NT2/D1 (cell line): ENCODE measurements around the gene DHCR24.
"Not testable (repeated sequence)": the region's sequence is repeated elsewhere in the genome, so short reads cannot be mapped to it uniquely, and the experiment has no call there.

Source experiments
- DNase-seq: peaks from one replicate; pipeline ENCODE4 v3.0.0-alpha.2; 2011; ENCODE audit warnings: low read depth, low spot score
- H3K27me3 ChIP-seq: 2 replicates; pipeline ENCODE4 v1.6.0; 2011; ENCODE audit warnings: mild to moderate bottlenecking; ENCODE audit not compliant: insufficient read length, insufficient read depth
- H3K36me3 ChIP-seq: 2 replicates; pipeline ENCODE4 v1.6.1; 2011; ENCODE audit warnings: mild to moderate bottlenecking, low read length, mixed read lengths; ENCODE audit not compliant: insufficient read depth, insufficient read length
- H3K4me1 ChIP-seq: 2 replicates; pipeline ENCODE4 v1.5.1; 2011; ENCODE audit not compliant: insufficient read depth, insufficient read length
- H3K4me3 ChIP-seq: 2 replicates; pipeline ENCODE4 v1.5.1; 2011; ENCODE audit warnings: low read depth; ENCODE audit not compliant: insufficient read length
- H3K9ac ChIP-seq: 2 replicates; pipeline ENCODE4 v1.6.0; 2011; ENCODE audit warnings: low read depth; ENCODE audit not compliant: insufficient read length
- H3K9me3 ChIP-seq: 2 replicates; pipeline ENCODE4 v1.5.1; 2011; ENCODE audit warnings: mild to moderate bottlenecking, low read length; ENCODE audit not compliant: insufficient read depth
- SUZ12 ChIP-seq: IDR thresholded peaks from 2 replicates; pipeline ENCODE4 v1.6.1; 2011; ENCODE audit not compliant: insufficient read length, insufficient read depth; ENCODE audit errors: extremely low read depth
- YY1 ChIP-seq: IDR thresholded peaks from 2 replicates; pipeline ENCODE4 v1.6.1; 2011; ENCODE audit not compliant: insufficient read length, insufficient read depth
- ZNF274 ChIP-seq: IDR thresholded peaks from 2 replicates; pipeline ENCODE4 v1.6.1; 2011; ENCODE audit warnings: mild to moderate bottlenecking, low read depth, low read length

Gene DHCR24

DNA sequence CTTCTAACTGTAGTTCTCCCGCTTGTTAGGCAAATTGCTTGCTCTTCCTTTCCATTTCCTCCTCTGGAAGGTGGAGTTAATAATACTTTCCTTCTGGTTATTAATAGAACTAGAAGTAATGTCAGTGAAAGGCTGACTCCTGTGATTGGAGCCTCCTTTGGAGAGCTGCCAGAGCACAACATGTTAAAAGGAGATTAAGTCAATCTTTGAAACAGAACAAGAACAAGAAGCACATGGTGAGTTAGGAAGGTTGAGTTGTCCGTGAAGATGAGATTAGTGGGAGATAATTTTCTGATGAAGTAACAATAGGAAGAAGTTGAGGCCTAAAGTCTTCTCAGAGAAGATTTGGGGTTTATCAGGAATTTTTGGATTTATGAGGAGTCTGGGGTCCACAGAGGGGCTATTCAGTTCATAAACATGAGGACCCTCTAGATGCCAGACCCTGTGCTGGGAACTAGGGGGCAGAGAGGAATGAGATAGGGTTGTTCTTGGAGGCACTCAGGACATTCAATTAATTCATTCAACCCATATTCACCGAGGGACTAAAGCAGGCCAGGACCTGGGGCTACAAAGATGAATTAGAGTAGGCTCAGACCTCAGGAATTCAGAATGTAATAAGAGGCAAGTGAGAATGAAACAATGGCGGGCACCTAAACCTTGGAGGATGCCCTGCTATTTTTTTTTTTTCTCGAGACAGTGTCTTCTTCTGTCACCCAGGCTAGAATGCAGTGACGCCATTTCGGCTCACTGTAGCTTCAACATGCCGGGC, 40.7 kb upstream of the DHCR24 start:
- Histone ChIP-seq H3K9me3 (peaks cover 20% of the 10 kb centered on the region), H3K9ac (no peak overlapping the region), H3K4me1 (no peaks in the 10 kb centered on the region), H3K27me3 (no peaks in the 10 kb centered on the region), H3K36me3 (no peaks in the 10 kb centered on the region), H3K4me3 (no peak overlapping the region)
- no peak for TF ChIP-seq SUZ12
- TF ChIP-seq YY1 = no peak
- no peak for TF ChIP-seq ZNF274
- no peak for DNase-seq

- no peaks in the 10 kb centered on the region for H3K4me1 ChIP-seq
- H3K9ac ChIP-seq = no peak overlapping the region
- TF ChIP-seq YY1 (no peak), SUZ12 (no peak), ZNF274 (no peak)
- no peak overlapping the region for H3K4me3 ChIP-seq
- H3K36me3 ChIP-seq = no peaks in the 10 kb centered on the region
- no peaks in the 10 kb centered on the region for H3K27me3 ChIP-seq
- no peak for DNase-seq
- peaks cover 18% of the 10 kb centered on the region; the same call in 1 of the 2 replicates for H3K9me3 ChIP-seq
Measured at GRCh38 chr1:54926970-54927369, 40.0 kb upstream of the DHCR24 start.

GRCh38 chr1:54922921-54923421, 36.0 kb upstream of the DHCR24 start:
- Histone ChIP-seq H3K9ac (no peak overlapping the region), H3K36me3 (no peaks in the 10 kb centered on the region), H3K27me3 (no peaks in the 10 kb centered on the region), H3K4me1 (no peaks in the 10 kb centered on the region), H3K4me3 (no peak overlapping the region), H3K9me3 (peaks cover 13% of the 10 kb centered on the region; the same call in 1 of the 2 replicates)
- TF ChIP-seq ZNF274 (no peak), YY1 (no peak), SUZ12 (no peak)
- no peak for DNase-seq

- H3K4me1 ChIP-seq = no peaks in the 10 kb centered on the region
- DNase-seq = no peak
- no peaks in the 10 kb centered on the region for H3K36me3 ChIP-seq
- no peak for TF ChIP-seq ZNF274
- no peak for TF ChIP-seq YY1
- TF ChIP-seq SUZ12 = no peak
- no peaks in the 10 kb centered on the region for H3K27me3 ChIP-seq
- H3K9ac ChIP-seq = no peak overlapping the region
- no peak overlapping the region for H3K4me3 ChIP-seq
- peaks cover 13% of the 10 kb centered on the region; the same call in 1 of the 2 replicates for H3K9me3 ChIP-seq
Measured at GRCh38 chr1:54922040-54922761, 35.2 kb upstream of the DHCR24 start.

- TF ChIP-seq SUZ12 (no peak), ZNF274 (no peak), YY1 (no peak)
- no peak for DNase-seq
- Histone ChIP-seq H3K9me3 (peaks cover 5% of the 10 kb centered on the region; the same call in 1 of the 2 replicates), H3K36me3 (no peaks in the 10 kb centered on the region), H3K27me3 (no peaks in the 10 kb centered on the region), H3K4me3 (no peak overlapping the region), H3K4me1 (no peaks in the 10 kb centered on the region), H3K9ac (no peak overlapping the region)
Measured at GRCh38 chr1:54919367-54920359, 32.7 kb upstream of the DHCR24 start.

DNA sequence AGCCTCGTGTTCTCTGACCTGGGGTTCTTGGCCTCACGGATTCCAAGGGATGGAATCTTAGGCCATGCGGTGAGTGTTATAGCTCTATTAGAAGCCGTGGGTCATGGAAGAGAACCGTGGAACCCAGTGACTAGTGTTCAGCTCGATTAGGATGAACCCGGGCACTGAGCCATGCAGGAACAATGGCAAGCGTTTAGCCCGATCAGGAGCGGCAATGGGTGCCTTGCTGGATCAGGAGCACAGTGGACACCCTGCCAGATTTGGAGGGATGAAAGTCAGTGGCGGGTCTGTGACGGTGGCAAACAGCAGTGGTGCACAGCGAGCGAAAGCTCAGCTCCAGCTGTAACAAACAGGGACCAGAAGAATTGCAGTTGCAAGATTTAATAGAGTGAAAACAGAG, 24.1 kb upstream of the DHCR24 start:
- H3K27me3 ChIP-seq, DNase-seq, H3K9me3 ChIP-seq, H3K36me3 ChIP-seq, H3K4me1 ChIP-seq, H3K9ac ChIP-seq, H3K4me3 ChIP-seq: not testable (repeated sequence)

DNA sequence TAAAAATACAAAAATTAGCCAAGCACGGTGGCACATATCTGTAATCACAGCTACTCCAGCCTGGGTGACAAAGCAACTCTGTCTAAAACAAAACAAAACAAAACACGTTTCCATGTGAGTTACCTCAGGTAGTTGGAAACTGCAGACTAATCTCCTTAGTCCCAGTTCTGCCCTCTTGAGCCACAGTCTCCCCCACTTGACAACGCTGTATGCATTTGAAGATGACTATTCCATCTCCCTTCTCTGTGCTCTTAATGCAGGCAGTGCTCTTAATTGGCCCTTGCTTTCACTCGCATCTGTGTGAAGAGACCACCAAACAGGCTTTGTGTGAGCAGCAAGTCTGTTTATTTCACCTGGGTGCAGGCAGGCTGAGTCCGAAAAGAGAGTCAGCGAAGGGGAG, 19.6 kb upstream of the DHCR24 start:
- peaks cover 2% of the 10 kb centered on the region for H3K4me1 ChIP-seq
- H3K27me3 ChIP-seq = no peaks in the 10 kb centered on the region
- no peak overlapping the region for H3K4me3 ChIP-seq
- no peak overlapping the region for H3K9ac ChIP-seq
- TF ChIP-seq YY1 (no peak), SUZ12 (no peak), ZNF274 (no peak)
- no peak for DNase-seq
- H3K9me3 ChIP-seq = no peaks in the 10 kb centered on the region
- H3K36me3 ChIP-seq = no peaks in the 10 kb centered on the region
